A549 treated with CpdA at 1 μM for 4 hours (cell line): ENCODE measurements around the gene MAOA. TPM values are rescaled to one million over a fixed set of nuclear protein-coding genes. Genes with fewer than 3 reads are reported as not detected.

Experiments used
- total RNA-seq: library from RNA; stranded (reverse); fragments of 200-300 nt; extraction: Qiagen RNA extraction; gene quantifications from 5 replicates; pipeline ENCODE4 v1.2.3, GENCODE V29; 2022; ENCODE audit warnings: low read depth

MAOA gene
- total RNA-seq: 0.08 to 0.47 TPM (median 0.29 TPM) in 5 replicates

GRCh38 chrX:43656005-43656494, at the start of gene MAOA:
MAOA (plus strand) TSS chrX:43656299; CDS start chrX:43656342, 43 bp downstream.

Other genes with a start within 250 kb of the MAOA start
- gene MAOB, start 226.2 kb downstream of the MAOA start, total RNA-seq: 0.07 to 0.27 TPM (median 0.15 TPM) in 5 replicates